Liver (tissue), 9 donors: ENCODE measurements around the gene MYOD1. TPM values are rescaled to one million over a fixed set of nuclear protein-coding genes. Genes with fewer than 3 reads are reported as not detected.

Source experiments
- DNase-seq: peaks from one replicate; pipeline ENCODE4 v3.0.0-alpha.2; 2017; ENCODE audit warnings: low spot score
- H3K27ac ChIP-seq, 2 donors: one replicate each; pipeline ENCODE4 v1.7.0; 2013; ENCODE audit warnings: inconsistent platforms in 2 of 2, low read length in 2 of 2, control low read depth in 1 of 2, low read depth in 1 of 2, mild to moderate bottlenecking in 1 of 2
- H3K27me3 ChIP-seq, 4 donors: one replicate each; pipeline versions ENCODE4 v1.6.1 to v1.7.0; 2013; ENCODE audit warnings: low read length in 3 of 4, inconsistent platforms in 1 of 4, mild to moderate bottlenecking in 1 of 4, moderate library complexity in 1 of 4; ENCODE audit not compliant: control insufficient read depth in 4 of 4, insufficient read depth in 4 of 4
- H3K36me3 ChIP-seq, 4 donors: one replicate each; pipeline versions ENCODE4 v1.6.1 to v1.7.0; 2013; ENCODE audit warnings: low read length in 3 of 4, mild to moderate bottlenecking in 3 of 4, low read depth in 1 of 4, moderate library complexity in 1 of 4; ENCODE audit not compliant: control insufficient read depth in 4 of 4, insufficient read depth in 3 of 4
- H3K4me1 ChIP-seq, 4 donors: one replicate each; pipeline versions ENCODE4 v1.6.1 to v1.7.0; 2013; ENCODE audit warnings: low read length in 3 of 4, mild to moderate bottlenecking in 3 of 4, moderate library complexity in 1 of 4; ENCODE audit not compliant: control insufficient read depth in 4 of 4, insufficient read depth in 4 of 4
- H3K4me3 ChIP-seq, 3 donors: one replicate each; pipeline versions ENCODE4 v1.6.1 to v1.7.0; 2013; ENCODE audit warnings: low read length in 3 of 3, control low read depth in 1 of 3, low read depth in 1 of 3, mild to moderate bottlenecking in 1 of 3
- H3K9ac ChIP-seq, 2 donors: one replicate each; pipeline ENCODE4 v1.7.0; 2013; ENCODE audit warnings: low read length in 2 of 2, mild to moderate bottlenecking in 2 of 2, moderate library complexity in 2 of 2, control low read depth in 1 of 2, low read depth in 1 of 2
- H3K9me3 ChIP-seq, 4 donors: one replicate each; pipeline versions ENCODE4 v1.6.1 to v1.7.0; 2013; ENCODE audit warnings: low read length in 3 of 4; ENCODE audit not compliant: control insufficient read depth in 4 of 4
- EGR1 ChIP-seq, 2 donors: IDR thresholded peaks; 2 replicates each; pipeline ENCODE4 v1.6.1; 2016 to 2018; ENCODE audit warnings: antibody characterized with exemption in 2 of 2, low read depth in 2 of 2
- HNF4A ChIP-seq, 2 donors: conservative IDR thresholded peaks; 2 replicates each; pipeline ENCODE4 v1.6.1; 2016; ENCODE audit warnings: antibody characterized with exemption in 2 of 2, mild to moderate bottlenecking in 2 of 2
- JUND ChIP-seq, 2 donors: IDR thresholded peaks; 2 replicates each; pipeline ENCODE4 v1.6.1; 2016; ENCODE audit warnings: antibody characterized with exemption in 2 of 2
- RAD21 ChIP-seq, 2 donors: IDR thresholded peaks; 2 replicates each; pipeline ENCODE4 v1.6.1; 2016; ENCODE audit warnings: antibody characterized with exemption in 2 of 2, mild to moderate bottlenecking in 2 of 2
- RXRA ChIP-seq, 2 donors: IDR thresholded peaks; 2 replicates each; pipeline ENCODE4 v1.6.1; 2017 to 2018; ENCODE audit warnings: antibody characterized with exemption in 2 of 2, mild to moderate bottlenecking in 1 of 2
- SP1 ChIP-seq: IDR thresholded peaks from 2 replicates; pipeline ENCODE4 v1.6.1; 2018; ENCODE audit warnings: antibody characterized with exemption, mild to moderate bottlenecking
- WGBS: extraction: QIAGEN DNeasy Blood & Tissue Kit; methylation state at CpG from one replicate; pipeline ENCODE4 v1.1.7; 2013; 5-methylcytosine and 5-hydroxymethylcytosine counted together
- polyA plus RNA-seq, 2 donors: library from polyadenylated mRNA; stranded (reverse) in 1 of 2; unstranded in 1 of 2; fragments of 200-250 nt in 1 of 2; fragments of >200 nt in 1 of 2; fragmentation: Nextera tagmentation in 1 of 2; extraction: Ambion mirVana in 1 of 2; gene quantifications; one replicate each; pipeline versions ENCODE4 v1.2.1 to v1.2.3, GENCODE V29; 2013 to 2015
- total RNA-seq, 2 donors: library from RNA; depleted of rRNA; stranded (reverse); fragments of >200 nt; gene quantifications; one replicate each; pipeline ENCODE4 v1.2.3, GENCODE V29; 2014
- TF ChIP-seq, protein P1 (sequence below): IDR thresholded peaks from 2 replicates; pipeline ENCODE4 v1.6.1; 2016; ENCODE audit warnings: antibody characterized with exemption
- TF ChIP-seq, protein P2 (sequence below): fragments of 150-350 bp; IDR thresholded peaks from 2 replicates; pipeline ENCODE4 v1.5.1; 2017; ENCODE audit warnings: improper control_type of control experiment, low read depth, low read length; ENCODE audit not compliant: missing input control
- TF ChIP-seq, protein P3 (sequence below): IDR thresholded peaks from 2 replicates; pipeline ENCODE4 v1.6.1; 2016; ENCODE audit warnings: antibody characterized with exemption, mild to moderate bottlenecking
- donor health status: healthy.
- donor health status: healthy.
- donor health status: healthy.
- donor health status: healthy.
- donor health status: healthy.

MYOD1 gene
- total and polyA plus RNA-seq, 4 donors = not detected

DNA sequence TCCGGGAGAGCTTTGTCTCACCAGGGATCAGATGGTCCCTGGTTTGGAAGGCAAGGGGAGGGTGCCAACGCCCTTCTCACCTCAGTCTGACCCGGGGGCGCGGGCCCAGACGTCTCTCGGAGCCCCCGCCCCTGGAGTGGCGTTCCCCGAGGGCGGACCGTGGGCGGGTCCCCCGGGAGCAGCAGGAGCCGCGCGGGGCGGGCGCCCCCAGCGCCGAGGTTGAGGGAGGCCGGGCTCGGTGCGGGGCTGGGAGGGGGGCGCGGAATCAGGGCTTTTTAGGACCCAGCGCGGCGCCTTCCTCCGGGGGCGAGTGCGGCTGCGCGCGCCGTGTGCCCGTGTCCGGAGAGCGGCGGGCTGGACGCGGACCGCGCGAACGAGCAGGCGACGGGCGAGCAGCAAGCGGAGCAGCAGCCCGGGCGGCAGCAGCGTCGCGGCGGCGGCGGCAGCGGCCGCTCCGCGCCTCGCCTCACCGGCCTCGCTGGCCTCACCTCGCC, 15.1 kb downstream of the MYOD1 start, which contains the start of gene KCNC1:
KCNC1 (plus strand) TSS at position 364 of the 494 bp plus-strand sequence. CDS start 1,222 bp downstream, outside the sequence.
- H3K36me3 ChIP-seq = no peaks in the 10 kb centered on the region
- no peaks in the 10 kb centered on the region for H3K9me3 ChIP-seq
- DNase-seq = no peak
- H3K27ac ChIP-seq = no peak within 1 kb of the TSS
- no peak within 1 kb of the TSS for H3K9ac ChIP-seq
- H3K4me1 ChIP-seq = peaks cover 9 to 23% (median 15%) of the 10 kb centered on the region in 4 donors
- H3K4me3 ChIP-seq = peak within 1 kb of the TSS in 1 of 3 donors; percentile 41
- WGBS = 2% methylated on average over 66 of the region's 66 CpGs
- no peak for TF ChIP-seq RXRA (IDR thresholded peaks at IDR 0.05)
- TF ChIP-seq, protein P1, sequence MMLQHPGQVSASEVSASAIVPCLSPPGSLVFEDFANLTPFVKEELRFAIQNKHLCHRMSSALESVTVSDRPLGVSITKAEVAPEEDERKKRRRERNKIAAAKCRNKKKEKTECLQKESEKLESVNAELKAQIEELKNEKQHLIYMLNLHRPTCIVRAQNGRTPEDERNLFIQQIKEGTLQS = no peak
- no peak for TF ChIP-seq JUND (IDR thresholded peaks at IDR 0.05)
- TF ChIP-seq, protein P2, sequence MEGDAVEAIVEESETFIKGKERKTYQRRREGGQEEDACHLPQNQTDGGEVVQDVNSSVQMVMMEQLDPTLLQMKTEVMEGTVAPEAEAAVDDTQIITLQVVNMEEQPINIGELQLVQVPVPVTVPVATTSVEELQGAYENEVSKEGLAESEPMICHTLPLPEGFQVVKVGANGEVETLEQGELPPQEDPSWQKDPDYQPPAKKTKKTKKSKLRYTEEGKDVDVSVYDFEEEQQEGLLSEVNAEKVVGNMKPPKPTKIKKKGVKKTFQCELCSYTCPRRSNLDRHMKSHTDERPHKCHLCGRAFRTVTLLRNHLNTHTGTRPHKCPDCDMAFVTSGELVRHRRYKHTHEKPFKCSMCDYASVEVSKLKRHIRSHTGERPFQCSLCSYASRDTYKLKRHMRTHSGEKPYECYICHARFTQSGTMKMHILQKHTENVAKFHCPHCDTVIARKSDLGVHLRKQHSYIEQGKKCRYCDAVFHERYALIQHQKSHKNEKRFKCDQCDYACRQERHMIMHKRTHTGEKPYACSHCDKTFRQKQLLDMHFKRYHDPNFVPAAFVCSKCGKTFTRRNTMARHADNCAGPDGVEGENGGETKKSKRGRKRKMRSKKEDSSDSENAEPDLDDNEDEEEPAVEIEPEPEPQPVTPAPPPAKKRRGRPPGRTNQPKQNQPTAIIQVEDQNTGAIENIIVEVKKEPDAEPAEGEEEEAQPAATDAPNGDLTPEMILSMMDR = no peak
- no peak for TF ChIP-seq HNF4A (conservative IDR thresholded peaks at IDR 0.05)
- H3K27me3 ChIP-seq = peaks cover 0 to 7% (median 1%) of the 10 kb centered on the region in 4 donors

DNA sequence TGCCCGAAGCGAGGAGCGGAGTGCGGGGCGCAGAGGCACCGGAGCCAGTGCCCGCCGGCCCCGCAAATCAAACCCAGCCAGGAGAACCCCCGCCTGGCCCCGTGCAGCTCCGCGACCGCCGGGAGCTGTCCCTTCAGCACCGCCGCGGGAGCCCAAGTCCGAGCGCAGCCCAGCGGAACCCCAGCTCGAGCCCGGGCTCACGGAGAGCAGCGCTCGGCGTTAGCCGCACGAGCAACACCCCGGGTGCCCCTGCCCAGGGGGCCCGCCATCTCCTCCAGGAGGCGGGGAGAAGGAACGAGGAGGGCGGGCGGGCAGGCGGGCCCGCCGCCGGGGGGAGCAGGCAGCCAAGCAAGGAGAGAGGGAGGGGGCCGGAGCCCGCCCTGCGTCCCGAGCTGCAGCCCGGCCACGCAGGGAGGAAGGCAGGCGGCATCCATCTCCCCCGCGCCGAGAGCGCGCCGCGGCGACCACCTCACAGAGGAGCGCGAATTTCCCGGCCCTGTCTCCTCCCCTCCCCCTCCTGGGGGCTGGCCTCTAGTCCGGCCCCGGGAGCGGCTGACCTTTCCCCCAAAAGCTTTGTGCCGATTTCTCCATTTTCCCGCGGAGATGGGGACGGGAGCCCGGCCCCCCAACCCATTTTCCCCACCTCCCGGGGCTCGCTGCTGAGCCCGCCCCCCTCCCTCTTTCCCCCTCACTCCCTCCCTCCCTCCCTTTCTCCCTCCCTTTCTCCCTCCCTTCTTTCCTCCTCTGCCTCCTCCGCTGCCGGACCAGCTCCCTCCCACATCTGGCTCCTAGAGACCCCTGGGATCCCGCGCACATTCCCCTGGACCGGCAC, 15.8 kb downstream of the MYOD1 start:
- no peaks in the 10 kb centered on the region for H3K36me3 ChIP-seq
- peak; percentile 63 for DNase-seq
- peaks cover 9 to 23% (median 15%) of the 10 kb centered on the region in 4 donors for H3K4me1 ChIP-seq
- 3% methylated on average over 73 of the region's 73 CpGs for WGBS
- peak overlapping the region in 1 of 3 donors; percentile 41 for H3K4me3 ChIP-seq
- TF ChIP-seq, protein P3, sequence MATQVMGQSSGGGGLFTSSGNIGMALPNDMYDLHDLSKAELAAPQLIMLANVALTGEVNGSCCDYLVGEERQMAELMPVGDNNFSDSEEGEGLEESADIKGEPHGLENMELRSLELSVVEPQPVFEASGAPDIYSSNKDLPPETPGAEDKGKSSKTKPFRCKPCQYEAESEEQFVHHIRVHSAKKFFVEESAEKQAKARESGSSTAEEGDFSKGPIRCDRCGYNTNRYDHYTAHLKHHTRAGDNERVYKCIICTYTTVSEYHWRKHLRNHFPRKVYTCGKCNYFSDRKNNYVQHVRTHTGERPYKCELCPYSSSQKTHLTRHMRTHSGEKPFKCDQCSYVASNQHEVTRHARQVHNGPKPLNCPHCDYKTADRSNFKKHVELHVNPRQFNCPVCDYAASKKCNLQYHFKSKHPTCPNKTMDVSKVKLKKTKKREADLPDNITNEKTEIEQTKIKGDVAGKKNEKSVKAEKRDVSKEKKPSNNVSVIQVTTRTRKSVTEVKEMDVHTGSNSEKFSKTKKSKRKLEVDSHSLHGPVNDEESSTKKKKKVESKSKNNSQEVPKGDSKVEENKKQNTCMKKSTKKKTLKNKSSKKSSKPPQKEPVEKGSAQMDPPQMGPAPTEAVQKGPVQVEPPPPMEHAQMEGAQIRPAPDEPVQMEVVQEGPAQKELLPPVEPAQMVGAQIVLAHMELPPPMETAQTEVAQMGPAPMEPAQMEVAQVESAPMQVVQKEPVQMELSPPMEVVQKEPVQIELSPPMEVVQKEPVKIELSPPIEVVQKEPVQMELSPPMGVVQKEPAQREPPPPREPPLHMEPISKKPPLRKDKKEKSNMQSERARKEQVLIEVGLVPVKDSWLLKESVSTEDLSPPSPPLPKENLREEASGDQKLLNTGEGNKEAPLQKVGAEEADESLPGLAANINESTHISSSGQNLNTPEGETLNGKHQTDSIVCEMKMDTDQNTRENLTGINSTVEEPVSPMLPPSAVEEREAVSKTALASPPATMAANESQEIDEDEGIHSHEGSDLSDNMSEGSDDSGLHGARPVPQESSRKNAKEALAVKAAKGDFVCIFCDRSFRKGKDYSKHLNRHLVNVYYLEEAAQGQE = peak; percentile 98
- TF ChIP-seq SP1 = no peak
- TF ChIP-seq RAD21 (IDR thresholded peaks at IDR 0.05) = no peak
- no peak for TF ChIP-seq EGR1 (IDR thresholded peaks at IDR 0.05; ENCODE audit: low read depth in 2 of 2)
- H3K9ac ChIP-seq = no peak overlapping the region
- H3K9me3 ChIP-seq = no peaks in the 10 kb centered on the region
- H3K27me3 ChIP-seq = peaks cover 0 to 7% (median 1%) of the 10 kb centered on the region in 4 donors
- no peak overlapping the region for H3K27ac ChIP-seq
